Stimulated activated naive CD8-positive, alpha-beta T cell treated with anti-CD3 and anti-CD28 coated beads, Interleukin-15, amount 100 ng/mL, for 72 hours (primary cell): Measurements from ENCODE around the gene E2F3.
A peak's percentile ranks its signal among the peaks of the same experiment; 100 is the strongest.

Source experiments
- ATAC-seq: fragments of 150-1000 bp; cut with Tn5 transposase; 2 replicates; pipeline ENCODE4 v1.10.0; 2021; ENCODE audit warnings: mild to moderate bottlenecking, moderate library complexity
- DNase-seq, 2 donors: peaks; one replicate each; pipeline ENCODE4 v3.0.0; 2021 to 2022
- H3K27ac Mint-ChIP-seq, 2 donors: one replicate each; pipeline ENCODE4 v1.8.0; 2022; ENCODE audit warnings: mild to moderate bottlenecking in 2 of 2, mixed read lengths in 2 of 2, moderate library complexity in 2 of 2
- H3K27me3 Mint-ChIP-seq: one replicate; pipeline ENCODE4 v1.8.0; 2022; ENCODE audit warnings: mixed read lengths
- H3K4me1 Mint-ChIP-seq: one replicate; pipeline ENCODE4 v1.8.0; 2022; ENCODE audit warnings: mild to moderate bottlenecking, mixed read lengths
- H3K4me3 Mint-ChIP-seq, 2 donors: one replicate each; pipeline ENCODE4 v1.8.0; 2022; ENCODE audit warnings: mild to moderate bottlenecking in 2 of 2, mixed read lengths in 2 of 2, moderate library complexity in 1 of 2
- H3K9me3 Mint-ChIP-seq, 2 donors: one replicate each; pipeline ENCODE4 v1.8.0; 2022; ENCODE audit warnings: mixed read lengths in 2 of 2

Gene E2F3

DNA sequence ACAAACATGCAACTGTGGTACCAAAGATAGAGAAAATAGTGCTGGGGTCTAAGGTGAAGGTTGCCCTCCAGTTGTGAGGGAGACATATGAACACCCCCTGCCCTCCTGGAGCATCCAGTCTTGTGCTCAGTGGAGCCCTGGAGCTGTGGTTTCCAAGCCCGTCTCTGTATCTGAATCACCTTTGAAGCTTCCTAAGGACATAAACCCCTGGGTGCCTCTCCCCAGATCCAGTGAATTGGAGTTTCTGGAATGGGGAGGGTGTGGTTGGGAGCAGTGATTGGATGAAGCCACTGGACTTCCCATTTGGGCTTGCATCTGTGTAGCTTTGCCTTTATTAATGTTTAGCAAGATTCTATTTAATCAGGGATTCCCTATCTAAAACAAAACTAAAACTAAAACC, 22.4 kb upstream of the E2F3 start:
- ATAC-seq = no peak
- DNase-seq = no peak
- H3K27me3 Mint-ChIP-seq = no peaks in the 10 kb centered on the region
- peaks cover 16% of the 10 kb centered on the region for H3K4me1 Mint-ChIP-seq
- H3K27ac Mint-ChIP-seq = no peak overlapping the region
- no peaks in the 10 kb centered on the region for H3K9me3 Mint-ChIP-seq
- no peak overlapping the region for H3K4me3 Mint-ChIP-seq

GRCh38 chr6:20386218-20386617, 15.5 kb upstream of the E2F3 start:
- DNase-seq = no peak
- Mint-ChIP-seq H3K27me3 (no peaks in the 10 kb centered on the region), H3K4me3 (no peak overlapping the region), H3K27ac (peak overlapping the region in 1 of 2 donors; percentile 67), H3K4me1 (no peaks in the 10 kb centered on the region), H3K9me3 (no peaks in the 10 kb centered on the region)
- ATAC-seq = no peak

DNA sequence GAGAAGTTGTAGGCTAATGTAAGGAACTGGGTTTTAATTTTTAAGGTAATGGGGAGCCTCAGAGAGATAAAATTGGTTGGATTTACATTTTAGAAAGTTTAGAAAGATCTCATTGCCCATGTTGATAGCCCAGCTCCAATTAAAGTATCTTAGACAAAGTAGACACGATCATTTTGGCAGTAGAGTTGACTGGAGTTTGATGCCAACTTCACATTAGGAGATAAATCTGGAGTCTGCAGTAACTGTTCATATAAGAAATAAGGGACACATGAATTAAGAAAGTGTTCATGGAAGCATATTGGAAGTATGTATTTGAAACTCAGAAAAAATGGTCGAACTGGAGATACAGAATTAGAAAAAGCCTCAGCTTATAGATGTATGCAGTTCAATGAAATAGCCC, 12.6 kb upstream of the E2F3 start:
- Mint-ChIP-seq H3K9me3 (no peaks in the 10 kb centered on the region), H3K4me3 (no peak overlapping the region), H3K4me1 (no peaks in the 10 kb centered on the region), H3K27me3 (no peaks in the 10 kb centered on the region), H3K27ac (no peak overlapping the region)
- DNase-seq = no peak
- no peak for ATAC-seq

GRCh38 chr6:20393297-20393696, 8.4 kb upstream of the E2F3 start:
- H3K4me1 Mint-ChIP-seq = no peaks in the 10 kb centered on the region
- ATAC-seq (no peak), DNase-seq (no peak)
- H3K27me3 Mint-ChIP-seq = no peaks in the 10 kb centered on the region
- H3K4me3 Mint-ChIP-seq = no peak overlapping the region
- H3K27ac Mint-ChIP-seq = no peak overlapping the region
- no peaks in the 10 kb centered on the region for H3K9me3 Mint-ChIP-seq

- Mint-ChIP-seq H3K4me3 (no peak overlapping the region), H3K27me3 (no peaks in the 10 kb centered on the region), H3K9me3 (no peaks in the 10 kb centered on the region), H3K4me1 (peaks cover 15% of the 10 kb centered on the region), H3K27ac (no peak overlapping the region)
- ATAC-seq (no peak), DNase-seq (no peak)
Measured at GRCh38 chr6:20399518-20399917, 2.2 kb upstream of the E2F3 start.

DNA sequence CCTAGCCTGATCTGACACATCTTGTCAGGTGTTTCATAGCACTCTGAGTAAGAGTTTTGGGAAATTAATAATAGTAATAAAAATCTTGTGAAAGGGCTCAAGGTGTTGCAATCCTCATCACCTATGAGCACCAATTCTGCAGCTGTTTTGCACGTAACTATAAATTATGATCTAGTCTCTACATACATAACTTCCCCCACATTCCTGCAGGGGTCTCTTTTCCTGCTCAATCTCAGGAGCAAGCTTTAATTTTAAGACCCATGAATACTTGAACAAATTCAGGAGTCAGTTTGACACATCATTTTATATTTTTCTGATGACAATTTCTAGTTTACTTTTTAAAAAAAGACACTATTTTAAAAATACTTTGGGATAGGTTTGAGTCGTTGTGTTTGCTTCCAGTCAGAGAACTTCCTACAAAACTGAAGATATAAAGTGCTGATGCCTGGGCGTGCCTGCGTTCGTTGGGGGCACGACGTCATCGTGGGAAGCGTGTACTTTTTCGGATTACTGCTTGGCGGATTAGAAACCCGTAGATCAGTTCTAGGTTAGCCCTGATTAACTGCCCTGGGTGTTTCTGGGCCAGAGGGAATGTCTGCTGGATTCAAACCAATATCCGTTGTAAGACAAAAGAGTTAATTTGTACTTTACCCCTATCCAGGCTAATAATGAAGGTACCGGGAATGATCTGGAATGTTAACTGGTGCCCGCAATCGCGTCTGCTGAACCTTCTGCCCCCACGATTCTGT, 1.0 kb upstream of the E2F3 start:
- H3K27me3 Mint-ChIP-seq = no peaks in the 10 kb centered on the region
- no peaks in the 10 kb centered on the region for H3K9me3 Mint-ChIP-seq
- ATAC-seq = no peak
- H3K4me1 Mint-ChIP-seq = peaks cover 20% of the 10 kb centered on the region
- peak; percentile 36 to 40 for DNase-seq
- peak overlapping the region; percentile 100 for H3K27ac Mint-ChIP-seq
- peak overlapping the region; percentile 89 to 100 for H3K4me3 Mint-ChIP-seq

- no peaks in the 10 kb centered on the region for H3K27me3 Mint-ChIP-seq
- peak overlapping the region; percentile 89 to 100 for H3K4me3 Mint-ChIP-seq
- no peaks in the 10 kb centered on the region for H3K9me3 Mint-ChIP-seq
- no peak for DNase-seq
- H3K4me1 Mint-ChIP-seq = peaks cover 27% of the 10 kb centered on the region
- H3K27ac Mint-ChIP-seq = peak overlapping the region; percentile 100
- ATAC-seq = no peak
Measured at GRCh38 chr6:20402092-20402341, 338 bp downstream of the E2F3 start.

GRCh38 chr6:20402342-20403069, 827 bp downstream of the E2F3 start:
- H3K27me3 Mint-ChIP-seq = no peaks in the 10 kb centered on the region
- peak; percentile 63 to 64 for DNase-seq
- peak; percentile 2 for ATAC-seq

DNA sequence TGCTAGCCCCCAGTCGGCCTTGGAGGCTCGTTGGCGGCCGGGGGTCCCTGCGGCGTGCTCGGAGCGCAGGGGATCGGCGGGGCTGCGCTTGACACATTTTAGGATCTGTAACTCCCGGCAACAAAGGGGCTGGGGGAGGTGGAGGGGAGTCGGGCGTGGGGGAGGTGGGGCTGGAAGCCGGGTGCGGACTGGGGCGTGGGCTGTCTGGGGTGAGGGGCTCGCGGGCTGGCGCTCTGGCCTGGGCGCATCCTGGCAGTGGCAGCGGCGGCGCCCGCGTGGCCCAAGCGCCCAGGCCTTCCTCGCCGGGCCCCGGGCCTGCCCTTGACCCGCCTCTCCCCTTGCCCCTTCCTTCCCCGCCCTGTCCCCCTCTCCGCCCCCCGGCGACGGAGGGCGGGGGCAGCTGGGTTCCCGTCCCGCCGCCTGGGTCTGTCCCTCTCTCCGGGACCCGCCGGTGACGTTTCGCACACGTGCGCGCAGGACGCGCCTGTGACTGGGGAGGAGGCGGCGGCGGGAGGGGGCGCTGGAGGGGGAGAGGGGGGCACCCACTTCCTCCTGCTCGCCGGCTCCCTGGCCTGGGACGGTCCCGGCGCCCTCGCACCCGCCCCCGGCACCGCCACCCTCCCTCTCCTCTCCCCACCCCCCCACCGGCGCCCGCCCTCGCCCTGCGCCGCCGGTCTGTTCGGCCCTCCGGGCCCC, 1.5 kb downstream of the E2F3 start:
- no peaks in the 10 kb centered on the region for H3K9me3 Mint-ChIP-seq
- H3K4me3 Mint-ChIP-seq = peak overlapping the region; percentile 89 to 100
- DNase-seq = peak; percentile 92 to 96
- peak; percentile 77 for ATAC-seq
- H3K27ac Mint-ChIP-seq = peak overlapping the region; percentile 95 to 100
- H3K4me1 Mint-ChIP-seq = peaks cover 39% of the 10 kb centered on the region
- H3K27me3 Mint-ChIP-seq = no peaks in the 10 kb centered on the region

More at GRCh38 chr6:20402342-20403069, 827 bp downstream of the E2F3 start:
- Mint-ChIP-seq H3K27ac (peak overlapping the region; percentile 100), H3K4me1 (peaks cover 32% of the 10 kb centered on the region), H3K9me3 (no peaks in the 10 kb centered on the region), H3K4me3 (peak overlapping the region; percentile 89 to 100)

DNA sequence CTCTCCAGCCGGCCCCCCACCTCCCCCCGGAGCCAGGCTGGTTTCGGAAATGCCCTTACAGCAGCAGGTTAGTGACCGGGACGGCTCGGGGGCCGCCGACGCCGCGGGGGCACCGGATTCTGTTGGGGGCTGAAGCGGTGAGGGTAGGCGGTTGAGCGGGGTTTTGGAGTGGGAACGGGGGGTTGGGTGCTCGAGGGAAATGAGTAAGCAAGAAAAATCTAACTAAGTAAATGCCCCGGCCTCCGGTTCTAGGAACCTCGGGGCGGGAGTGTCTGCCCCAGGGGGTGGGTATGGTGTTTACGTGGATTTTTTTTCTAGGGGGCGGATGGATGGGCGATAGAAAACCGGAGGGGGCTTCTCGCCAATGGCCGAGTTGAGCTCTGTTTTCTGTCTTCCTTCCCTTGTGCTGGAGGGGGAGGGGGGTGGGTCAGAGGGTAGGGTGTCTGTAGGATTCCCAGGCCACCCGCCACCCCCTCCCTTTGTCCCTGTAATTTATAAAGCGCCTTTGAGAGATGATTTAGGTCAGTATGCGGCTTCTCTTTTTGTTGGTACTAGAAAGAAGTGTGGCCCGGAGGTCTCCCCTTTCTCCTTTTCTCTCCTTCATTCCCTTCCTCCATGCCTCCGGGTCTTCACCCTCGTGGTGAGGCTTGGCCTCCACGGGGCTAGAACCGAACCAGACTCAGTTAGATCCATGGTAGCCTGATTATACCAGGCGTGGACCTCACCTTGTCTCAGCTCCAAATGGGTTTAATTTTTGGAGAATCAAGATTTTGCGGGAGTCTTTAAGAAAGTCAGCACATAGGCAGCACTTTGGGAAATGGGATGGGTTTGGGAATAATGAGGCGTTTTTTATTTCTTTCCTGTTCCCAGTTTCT, 2.3 kb downstream of the E2F3 start:
- DNase-seq (peak; percentile 87 to 88), ATAC-seq (peak; percentile 37)
- Mint-ChIP-seq H3K27ac (peak overlapping the region; percentile 80 to 98), H3K27me3 (no peaks in the 10 kb centered on the region), H3K4me3 (peak overlapping the region; percentile 89 to 100), H3K9me3 (no peaks in the 10 kb centered on the region), H3K4me1 (peaks cover 47% of the 10 kb centered on the region)

DNA sequence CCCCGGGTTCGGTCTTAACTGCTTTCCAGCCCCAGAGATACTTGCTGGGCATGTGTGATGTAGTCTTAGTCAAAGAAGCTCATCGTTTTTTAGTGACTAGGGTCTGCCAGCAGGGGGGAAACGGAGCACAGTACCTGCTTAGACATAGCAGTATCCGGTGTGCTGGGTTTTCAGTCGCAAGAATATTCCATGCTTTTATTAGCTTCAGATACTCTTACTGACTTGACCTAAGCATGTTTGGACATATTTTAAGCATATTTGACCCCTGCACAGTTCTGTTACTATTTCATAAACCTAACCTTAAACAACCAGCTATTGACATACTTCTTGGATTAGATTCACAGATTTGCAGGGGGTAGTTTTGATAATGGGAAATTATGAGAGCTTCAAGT, 3.0 kb downstream of the E2F3 start:
- no peaks in the 10 kb centered on the region for H3K27me3 Mint-ChIP-seq
- peak overlapping the region; percentile 80 to 98 for H3K27ac Mint-ChIP-seq
- no peaks in the 10 kb centered on the region for H3K9me3 Mint-ChIP-seq
- H3K4me1 Mint-ChIP-seq = peaks cover 53% of the 10 kb centered on the region
- peak; percentile 27 for ATAC-seq
- DNase-seq = peak; percentile 59 to 68
- H3K4me3 Mint-ChIP-seq = peak overlapping the region; percentile 89 to 100

DNA sequence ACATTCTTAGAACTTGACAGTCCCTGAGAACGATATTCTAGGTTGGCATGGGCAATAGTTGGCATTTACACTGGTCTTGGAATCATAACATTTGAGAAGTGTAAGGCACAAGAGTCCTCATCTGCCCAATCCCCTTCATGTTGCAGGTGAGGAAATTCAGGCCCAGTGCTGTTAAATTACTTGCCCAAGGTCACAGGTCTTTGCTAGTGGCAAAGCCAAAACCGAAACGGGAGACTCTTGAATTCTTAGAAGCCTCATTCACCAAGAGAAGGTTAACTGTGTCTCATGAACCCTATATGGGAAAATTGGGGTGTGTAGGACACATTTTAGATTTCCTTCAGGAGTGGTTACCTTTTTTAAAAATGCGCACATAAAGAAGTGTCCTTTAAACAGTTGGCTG, 7.2 kb downstream of the E2F3 start:
- Mint-ChIP-seq H3K4me3 (peak overlapping the region; percentile 29 to 49), H3K4me1 (peaks cover 78% of the 10 kb centered on the region), H3K9me3 (no peaks in the 10 kb centered on the region), H3K27ac (no peak overlapping the region), H3K27me3 (no peaks in the 10 kb centered on the region)
- DNase-seq = no peak
- no peak for ATAC-seq

DNA sequence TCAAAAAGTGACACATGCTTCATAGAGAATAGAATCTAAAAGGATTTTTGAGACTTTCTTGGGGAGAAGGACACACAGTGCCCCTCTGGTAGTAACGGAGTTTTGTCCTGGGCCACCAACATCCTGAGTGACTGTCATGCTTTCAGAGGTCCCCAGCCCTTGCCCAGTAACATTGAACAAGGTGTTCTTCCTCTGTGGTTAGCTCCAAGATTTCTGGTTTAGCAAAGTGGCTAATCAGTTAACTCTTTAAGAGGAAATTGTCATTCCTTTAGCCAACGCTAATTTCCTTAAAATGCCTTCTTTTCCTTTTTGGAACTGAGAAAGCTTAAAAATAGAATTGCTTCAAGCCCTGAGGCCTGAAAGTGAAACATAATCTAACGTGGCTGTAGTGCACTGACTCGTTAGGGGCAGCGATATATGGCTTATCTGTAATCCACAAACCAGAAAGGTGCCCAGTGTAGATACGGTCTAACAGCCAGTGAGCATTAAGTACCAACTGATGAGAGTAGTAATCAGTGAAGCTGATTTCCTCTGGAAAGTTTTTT, 7.8 kb downstream of the E2F3 start:
- DNase-seq = peak in 1 of 2 donors; percentile 15
- H3K4me1 Mint-ChIP-seq = peaks cover 78% of the 10 kb centered on the region
- no peaks in the 10 kb centered on the region for H3K9me3 Mint-ChIP-seq
- peak overlapping the region in 1 of 2 donors; percentile 25 for H3K27ac Mint-ChIP-seq
- peak; percentile 92 for ATAC-seq
- no peaks in the 10 kb centered on the region for H3K27me3 Mint-ChIP-seq
- peak overlapping the region; percentile 29 to 49 for H3K4me3 Mint-ChIP-seq

- H3K9me3 Mint-ChIP-seq = no peaks in the 10 kb centered on the region
- DNase-seq (no peak), ATAC-seq (no peak)
- peaks cover 91% of the 10 kb centered on the region for H3K4me1 Mint-ChIP-seq
- no peaks in the 10 kb centered on the region for H3K27me3 Mint-ChIP-seq
- peak overlapping the region in 1 of 2 donors; percentile 55 for H3K27ac Mint-ChIP-seq
- peak overlapping the region; percentile 5 to 44 for H3K4me3 Mint-ChIP-seq
Measured at GRCh38 chr6:20411544-20411943, 9.9 kb downstream of the E2F3 start.
